Hepatocyte (in vitro differentiated cells): ENCODE results near the gene SEMA4A. TPM values are rescaled to one million over a fixed set of nuclear protein-coding genes. Genes with fewer than 3 reads are reported as not detected.

ENCODE experiments used
- DNase-seq: peaks from one replicate; pipeline ENCODE4 v3.0.0-alpha.2; 2016; ENCODE audit warnings: low spot score
- H2AFZ ChIP-seq: fragments of 200-600 bp; sonication (generic); 2 replicates; pipeline ENCODE4 v1.6.0; 2016; ENCODE audit warnings: antibody characterized with exemption, mild to moderate bottlenecking
- H3K27ac ChIP-seq: fragments of 200-600 bp; sonication (generic); 2 replicates; pipeline ENCODE4 v1.5.1; 2016; ENCODE audit warnings: mild to moderate bottlenecking
- H3K27me3 ChIP-seq: fragments of 200-600 bp; sonication (generic); 2 replicates; pipeline ENCODE4 v1.6.1; 2016
- H3K36me3 ChIP-seq: fragments of 200-600 bp; sonication (generic); replicated peaks from 2 replicates; pipeline ENCODE4 v1.5.1; 2016; ENCODE audit warnings: low read depth; ENCODE audit not compliant: insufficient read depth
- H3K4me1 ChIP-seq: fragments of 200-600 bp; sonication (generic); 2 replicates; pipeline ENCODE4 v1.5.1; 2016; ENCODE audit warnings: mild to moderate bottlenecking, moderate library complexity; ENCODE audit not compliant: insufficient read depth
- H3K4me2 ChIP-seq: fragments of 200-600 bp; sonication (generic); 2 replicates; pipeline ENCODE4 v1.6.0; 2016
- H3K4me3 ChIP-seq: fragments of 200-600 bp; sonication (generic); 2 replicates; pipeline ENCODE4 v1.5.1; 2016; ENCODE audit warnings: mild to moderate bottlenecking
- H3K79me2 ChIP-seq: fragments of 200-600 bp; sonication (generic); 2 replicates; pipeline ENCODE4 v1.6.0; 2017; ENCODE audit warnings: mild to moderate bottlenecking
- H3K9me2 ChIP-seq: fragments of 200-600 bp; sonication (generic); replicated peaks from 2 replicates; pipeline ENCODE4 v1.6.0; 2017; ENCODE audit warnings: mild to moderate bottlenecking; ENCODE audit not compliant: insufficient read depth
- H3K9me3 ChIP-seq: fragments of 200-600 bp; sonication (generic); 2 replicates; pipeline ENCODE4 v1.5.1; 2016; ENCODE audit warnings: low read depth, mild to moderate bottlenecking
- H4K20me1 ChIP-seq: fragments of 200-600 bp; sonication (generic); 2 replicates; pipeline ENCODE4 v1.6.0; 2016; ENCODE audit warnings: mild to moderate bottlenecking; ENCODE audit not compliant: insufficient read depth, poor library complexity, severe bottlenecking
- EZH2 ChIP-seq: fragments of 200-600 bp; sonication (generic); IDR thresholded peaks from 2 replicates; pipeline ENCODE4 v1.6.1; 2016; ENCODE audit warnings: antibody characterized with exemption, mild to moderate bottlenecking, borderline replicate concordance
- EZH2phosphoT487 ChIP-seq: fragments of 200-600 bp; sonication (generic); IDR thresholded peaks from one replicate; pipeline ENCODE4 v1.6.1; 2018; ENCODE audit warnings: antibody characterized with exemption, mild to moderate bottlenecking, low read depth, moderate library complexity; ENCODE audit not compliant: unreplicated experiment, severe bottlenecking
- WGBS: methylation state at CpG from one replicate; pipeline ENCODE4 v1.1.6; 2016; ENCODE audit warnings: low lambda C conversion rate; ENCODE audit errors: missing lambda C conversion rate; 5-methylcytosine and 5-hydroxymethylcytosine counted together
- polyA plus RNA-seq: library from polyadenylated mRNA; unstranded; fragments of >200 nt; fragmentation: Nextera tagmentation; extraction: Ambion mirVana; gene quantifications from 2 replicates; pipeline ENCODE4 v1.2.1, GENCODE V29; 2016
- total RNA-seq: library from RNA; depleted of rRNA; stranded (reverse); fragments of >200 nt; gene quantifications from 2 replicates; pipeline ENCODE4 v1.2.3, GENCODE V29; 2014
- TF ChIP-seq, protein P1 (sequence below): fragments of 200-600 bp; sonication (generic); IDR thresholded peaks from 2 replicates; pipeline ENCODE4 v1.5.1; 2016; ENCODE audit warnings: antibody characterized with exemption, mild to moderate bottlenecking; ENCODE audit not compliant: poor library complexity

SEMA4A gene
- total and polyA plus RNA-seq, 2 experiments from 2014 or later, result 1.3 to 2.1 TPM

- Histone ChIP-seq H2AFZ (no peak overlapping the region), H3K4me3 (no peak overlapping the region), H3K4me2 (peak overlapping the region; percentile 65), H3K27ac (peak overlapping the region; percentile 98), H3K79me2 (peaks cover 70% of the 10 kb centered on the region), H3K9me2 (no peaks in the 10 kb centered on the region), H3K9me3 (no peaks in the 10 kb centered on the region), H3K4me1 (peaks cover 61% of the 10 kb centered on the region), H3K27me3 (no peaks in the 10 kb centered on the region), H3K36me3 (no peaks in the 10 kb centered on the region), H4K20me1 (no peaks in the 10 kb centered on the region)
- 29% methylated on average over 8 of the region's 8 CpGs for WGBS
- peak; percentile 76 for DNase-seq
- TF ChIP-seq EZH2 (no peak), EZH2phosphoT487 (no peak)
- TF ChIP-seq, protein P1, sequence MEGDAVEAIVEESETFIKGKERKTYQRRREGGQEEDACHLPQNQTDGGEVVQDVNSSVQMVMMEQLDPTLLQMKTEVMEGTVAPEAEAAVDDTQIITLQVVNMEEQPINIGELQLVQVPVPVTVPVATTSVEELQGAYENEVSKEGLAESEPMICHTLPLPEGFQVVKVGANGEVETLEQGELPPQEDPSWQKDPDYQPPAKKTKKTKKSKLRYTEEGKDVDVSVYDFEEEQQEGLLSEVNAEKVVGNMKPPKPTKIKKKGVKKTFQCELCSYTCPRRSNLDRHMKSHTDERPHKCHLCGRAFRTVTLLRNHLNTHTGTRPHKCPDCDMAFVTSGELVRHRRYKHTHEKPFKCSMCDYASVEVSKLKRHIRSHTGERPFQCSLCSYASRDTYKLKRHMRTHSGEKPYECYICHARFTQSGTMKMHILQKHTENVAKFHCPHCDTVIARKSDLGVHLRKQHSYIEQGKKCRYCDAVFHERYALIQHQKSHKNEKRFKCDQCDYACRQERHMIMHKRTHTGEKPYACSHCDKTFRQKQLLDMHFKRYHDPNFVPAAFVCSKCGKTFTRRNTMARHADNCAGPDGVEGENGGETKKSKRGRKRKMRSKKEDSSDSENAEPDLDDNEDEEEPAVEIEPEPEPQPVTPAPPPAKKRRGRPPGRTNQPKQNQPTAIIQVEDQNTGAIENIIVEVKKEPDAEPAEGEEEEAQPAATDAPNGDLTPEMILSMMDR, result no peak
These were observed 24.5 kb upstream of the SEMA4A start for GRCh38 chr1:156128654-156129597.

GRCh38 chr1:156129687-156130577 lies 23.5 kb upstream of the SEMA4A start:
- H3K79me2 ChIP-seq, result peaks cover 60% of the 10 kb centered on the region
- H3K36me3 ChIP-seq, result no peaks in the 10 kb centered on the region
- peak; percentile 97 for DNase-seq
- H2AFZ ChIP-seq, result no peak overlapping the region
- peaks cover 51% of the 10 kb centered on the region for H3K4me1 ChIP-seq
- WGBS, result 33% methylated on average over 7 of the region's 7 CpGs
- no peaks in the 10 kb centered on the region for H4K20me1 ChIP-seq
- no peaks in the 10 kb centered on the region for H3K9me2 ChIP-seq
- H3K27me3 ChIP-seq, result no peaks in the 10 kb centered on the region
- H3K4me3 ChIP-seq, result no peak overlapping the region
- peak overlapping the region; percentile 98 for H3K27ac ChIP-seq
- H3K9me3 ChIP-seq, result no peaks in the 10 kb centered on the region
- TF ChIP-seq EZH2 (no peak), EZH2phosphoT487 (no peak)
- TF ChIP-seq, protein P1, result peak; percentile 97
- peak overlapping the region; percentile 65 for H3K4me2 ChIP-seq

- no peaks in the 10 kb centered on the region for H4K20me1 ChIP-seq
- no peaks in the 10 kb centered on the region for H3K36me3 ChIP-seq
These were observed 22.8 kb upstream of the SEMA4A start for GRCh38 chr1:156130578-156130942.

More at GRCh38 chr1:156130578-156130942, 22.8 kb upstream of the SEMA4A start:
- no peak for DNase-seq
- Histone ChIP-seq H3K4me2 (no peak overlapping the region), H3K4me3 (no peak overlapping the region), H2AFZ (no peak overlapping the region), H3K4me1 (peaks cover 44% of the 10 kb centered on the region), H3K9me2 (no peaks in the 10 kb centered on the region), H3K9me3 (no peaks in the 10 kb centered on the region), H3K27ac (peak overlapping the region; percentile 98), H3K27me3 (no peaks in the 10 kb centered on the region), H3K79me2 (peaks cover 54% of the 10 kb centered on the region)
- no peak for TF ChIP-seq EZH2
- TF ChIP-seq EZH2phosphoT487, result no peak
- TF ChIP-seq, protein P1, result no peak
- 83% methylated on average over 6 of the region's 6 CpGs for WGBS
